ENCODE results near the gene UBE2M. TPM values are rescaled to one million over a fixed set of nuclear protein-coding genes. Genes with fewer than 3 reads are reported as not detected.
"Not testable (repeated sequence)": the region's sequence is repeated elsewhere in the genome, so short reads cannot be mapped to it uniquely, and the experiment has no call there.

The UBE2M gene
- total and polyA plus RNA-seq, 9 donors = 13.8 to 110 (median 62.6) TPM

DNA sequence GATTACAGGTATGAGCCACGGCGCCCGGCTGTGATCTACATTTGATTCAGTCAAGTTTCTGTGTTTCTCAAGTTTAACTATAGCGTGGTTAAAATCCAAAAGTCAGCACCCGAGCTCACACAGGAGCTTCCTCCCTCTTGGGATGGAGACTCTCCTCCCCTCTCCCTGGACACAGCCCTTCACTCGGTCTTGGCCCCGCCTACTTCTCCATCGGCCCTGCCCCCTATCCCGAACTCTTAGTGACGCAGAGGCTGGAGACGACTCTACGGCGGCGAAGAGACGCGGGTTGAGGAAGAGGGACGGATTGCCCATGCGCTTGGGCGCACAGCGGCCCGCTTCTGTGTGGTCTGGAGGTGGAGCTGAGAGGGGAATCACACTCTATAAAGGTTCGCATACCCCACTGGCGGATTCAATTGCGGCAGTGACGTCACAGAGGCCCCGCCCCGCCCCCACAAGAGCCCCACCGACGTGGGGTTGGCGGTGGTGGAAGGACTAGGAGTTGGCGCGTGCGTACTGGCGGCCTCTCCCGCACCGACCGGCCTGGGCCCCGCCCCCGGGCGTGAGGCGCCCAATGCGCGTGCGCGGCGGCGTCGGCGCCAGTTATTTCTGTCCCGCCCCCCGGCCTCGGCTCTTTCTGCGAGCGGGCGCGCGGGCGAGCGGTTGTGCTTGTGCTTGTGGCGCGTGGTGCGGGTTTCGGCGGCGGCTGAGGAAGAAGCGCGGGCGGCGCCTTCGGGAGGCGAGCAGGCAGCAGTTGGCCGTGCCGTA lies 14.4 kb downstream of the UBE2M start, which contains the start of gene TRIM28:
Gene TRIM28 (plus strand): TSS at position 239 of the 765 bp plus-strand sequence. CDS start 694 bp downstream, outside the sequence.
- H3K9me3 ChIP-seq = no peaks in the 10 kb centered on the region
- H3K36me3 ChIP-seq = no peaks in the 10 kb centered on the region
- intact Hi-C loops (cut with DNase I) = no loop called here
- 1% methylated on average over 62 to 73 of the region's 73 CpGs for WGBS, 3 donors
- H3K27ac ChIP-seq = peak within 1 kb of the TSS; percentile 87 to 91
- peak within 1 kb of the TSS; percentile 79 for H3K4me3 ChIP-seq
- peak; percentile 99 to 100 (median 99) for DNase-seq
- H3K4me1 ChIP-seq (ENCODE audit: insufficient read depth) = peaks cover 10% of the 10 kb centered on the region
- peak; percentile 97 for TF ChIP-seq POLR2A (IDR thresholded peaks at IDR 0.05)
- TF ChIP-seq, protein P1, sequence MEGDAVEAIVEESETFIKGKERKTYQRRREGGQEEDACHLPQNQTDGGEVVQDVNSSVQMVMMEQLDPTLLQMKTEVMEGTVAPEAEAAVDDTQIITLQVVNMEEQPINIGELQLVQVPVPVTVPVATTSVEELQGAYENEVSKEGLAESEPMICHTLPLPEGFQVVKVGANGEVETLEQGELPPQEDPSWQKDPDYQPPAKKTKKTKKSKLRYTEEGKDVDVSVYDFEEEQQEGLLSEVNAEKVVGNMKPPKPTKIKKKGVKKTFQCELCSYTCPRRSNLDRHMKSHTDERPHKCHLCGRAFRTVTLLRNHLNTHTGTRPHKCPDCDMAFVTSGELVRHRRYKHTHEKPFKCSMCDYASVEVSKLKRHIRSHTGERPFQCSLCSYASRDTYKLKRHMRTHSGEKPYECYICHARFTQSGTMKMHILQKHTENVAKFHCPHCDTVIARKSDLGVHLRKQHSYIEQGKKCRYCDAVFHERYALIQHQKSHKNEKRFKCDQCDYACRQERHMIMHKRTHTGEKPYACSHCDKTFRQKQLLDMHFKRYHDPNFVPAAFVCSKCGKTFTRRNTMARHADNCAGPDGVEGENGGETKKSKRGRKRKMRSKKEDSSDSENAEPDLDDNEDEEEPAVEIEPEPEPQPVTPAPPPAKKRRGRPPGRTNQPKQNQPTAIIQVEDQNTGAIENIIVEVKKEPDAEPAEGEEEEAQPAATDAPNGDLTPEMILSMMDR (IDR thresholded peaks at IDR 0.05) = peak in 1 of 3 donors; percentile 51
- TF ChIP-seq EP300 (IDR thresholded peaks at IDR 0.05) = peak; percentile 74
- H3K27me3 ChIP-seq = no peaks in the 10 kb centered on the region

DNA sequence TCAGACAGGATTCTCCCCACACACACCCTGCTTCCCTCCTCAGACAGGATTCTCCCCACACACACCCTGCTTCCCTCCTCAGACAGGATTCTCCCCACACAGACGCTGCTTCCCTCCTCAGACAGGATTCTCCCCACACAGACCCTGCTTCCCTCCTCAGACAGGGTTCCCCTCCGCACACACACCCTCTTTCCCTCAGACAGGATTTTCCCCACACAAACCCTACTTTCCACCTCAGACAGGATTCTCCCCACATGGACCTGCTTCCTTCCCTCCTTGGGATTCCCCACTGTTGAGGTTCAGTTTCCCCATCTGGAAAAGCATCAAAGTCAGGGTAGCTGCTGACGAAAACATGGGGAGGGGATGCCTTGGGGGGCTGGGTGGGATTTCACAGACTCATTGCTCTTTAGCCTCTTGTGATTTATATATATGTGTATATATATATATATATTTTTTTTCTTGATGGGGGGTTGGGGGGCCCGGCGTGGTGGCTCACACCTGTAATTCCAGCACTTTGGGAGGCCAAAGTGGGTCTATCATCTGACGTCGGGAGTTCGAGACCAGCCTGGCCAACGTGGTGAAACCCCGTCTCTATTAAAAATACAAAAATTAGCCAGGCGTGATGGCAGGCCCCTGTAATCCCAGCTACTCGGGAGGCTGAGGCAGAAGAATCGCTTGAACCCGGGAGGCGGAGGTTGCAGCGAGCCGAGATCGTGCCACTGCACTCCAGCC lies 15.6 kb downstream of the UBE2M start:
- H3K9me3 ChIP-seq; H3K36me3 ChIP-seq; intact Hi-C loops (cut with DNase I); H3K27me3 ChIP-seq: not testable (repeated sequence)
- peak overlapping the region; percentile 87 to 91 for H3K27ac ChIP-seq
- peak overlapping the region; percentile 79 for H3K4me3 ChIP-seq
- 69 to 76% (median 76%) methylated on average over 18 of the region's 18 CpGs for WGBS, 3 donors
- H3K4me1 ChIP-seq (ENCODE audit: insufficient read depth) = peaks cover 12% of the 10 kb centered on the region
- DNase-seq = peak in 1 of 5 donors; percentile 27

DNA sequence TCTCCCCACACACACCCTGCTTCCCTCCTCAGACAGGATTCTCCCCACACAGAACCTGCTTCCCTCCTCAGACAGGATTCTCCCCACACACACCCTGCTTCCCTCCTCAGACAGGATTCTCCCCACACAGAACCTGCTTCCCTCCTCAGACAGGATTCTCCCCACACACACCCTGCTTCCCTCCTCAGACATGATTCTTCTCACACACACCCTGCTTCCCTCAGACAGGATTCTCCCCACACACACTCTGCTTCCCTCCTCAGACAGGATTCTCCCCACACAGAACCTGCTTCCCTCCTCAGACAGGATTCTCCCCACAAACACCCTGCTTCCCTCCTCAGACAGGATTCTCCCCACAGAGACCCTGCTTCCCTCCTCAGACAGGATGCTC lies 19.2 kb downstream of the UBE2M start:
- intact Hi-C loops (cut with DNase I); H3K36me3 ChIP-seq; H3K27ac ChIP-seq; H3K27me3 ChIP-seq; H3K4me3 ChIP-seq; H3K4me1 ChIP-seq (ENCODE audit: insufficient read depth); DNase-seq; H3K9me3 ChIP-seq: not testable (repeated sequence)

DNA sequence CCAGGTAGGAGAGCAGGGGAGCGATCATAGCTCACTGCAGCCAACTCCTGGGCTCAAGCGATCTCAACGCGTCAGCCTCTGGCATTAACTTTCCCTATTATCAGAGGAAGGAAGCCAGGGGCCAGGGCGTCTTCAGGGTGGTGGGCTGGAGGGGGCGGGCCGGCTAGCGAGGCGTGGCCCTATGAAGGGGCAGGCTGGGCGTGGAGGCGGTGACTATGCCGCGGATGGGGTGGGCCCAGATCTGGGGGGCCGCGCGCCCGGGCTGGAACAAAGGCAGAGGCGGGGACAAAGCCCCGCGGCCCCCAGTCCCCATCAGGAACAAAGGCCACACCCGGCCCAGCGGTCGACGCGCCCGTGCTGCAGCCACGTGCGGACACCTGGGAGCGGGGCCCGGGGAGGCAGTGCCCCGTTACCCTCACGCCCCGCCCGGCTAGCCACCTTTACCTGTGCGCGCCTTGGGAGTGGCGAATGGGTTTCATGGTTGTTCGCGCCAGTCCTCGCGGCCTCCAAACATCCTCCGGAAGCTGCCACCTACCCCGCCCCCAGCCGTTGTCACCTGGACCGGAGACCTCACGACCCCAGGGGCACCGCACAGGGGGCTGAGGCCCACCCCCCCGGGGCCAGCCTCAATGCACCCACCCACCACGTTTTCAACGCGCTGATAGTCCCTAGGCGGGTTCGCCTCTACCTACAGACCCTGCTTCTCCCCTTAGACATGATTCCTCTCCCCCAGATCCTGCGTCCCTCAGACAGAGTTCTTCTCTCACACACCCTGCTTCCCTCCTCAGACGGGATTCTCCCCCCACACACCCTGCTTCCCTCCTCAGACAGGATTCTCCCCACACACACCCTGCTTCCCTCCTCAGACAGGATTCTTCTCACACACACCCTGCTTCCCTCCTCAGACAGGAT lies 19.9 kb downstream of the UBE2M start:
- no peak for DNase-seq
- H3K9me3 ChIP-seq = no peaks in the 10 kb centered on the region
- H3K4me1 ChIP-seq (ENCODE audit: insufficient read depth) = peaks cover 2% of the 10 kb centered on the region
- no peaks in the 10 kb centered on the region for H3K27me3 ChIP-seq
- TF ChIP-seq, protein P1 (IDR thresholded peaks at IDR 0.05) = no peak
- no peak for TF ChIP-seq POLR2A (IDR thresholded peaks at IDR 0.05)
- no peak for TF ChIP-seq EP300 (IDR thresholded peaks at IDR 0.05)
- no peaks in the 10 kb centered on the region for H3K36me3 ChIP-seq
- no peak overlapping the region for H3K27ac ChIP-seq
- H3K4me3 ChIP-seq = no peak overlapping the region
- intact Hi-C loops (cut with DNase I) = no loop called here
- WGBS, 3 donors = 1 to 2% (median 1%) methylated on average over 52 to 55 of the region's 55 CpGs
